GM19397 (cell line): ENCODE measurements around the gene PCDHGA5.
A peak's percentile ranks its signal among the peaks of the same experiment; 100 is the strongest.
"Not testable (repeated sequence)": the region's sequence is repeated elsewhere in the genome, so short reads cannot be mapped to it uniquely, and the experiment has no call there.

Experiments used
- ATAC-seq: cut with Tn5 transposase; IDR thresholded peaks from one replicate; pipeline ENCODE4 v1.9.1; 2021; ENCODE audit warnings: mild to moderate bottlenecking, moderate library complexity; ENCODE audit not compliant: unreplicated experiment

The PCDHGA5 gene

GRCh38 chr5:141384471-141385267 is 20.7 kb downstream of the PCDHGA5 start:
- ATAC-seq = no peak

- ATAC-seq = peak; percentile 94
Measured at GRCh38 chr5:141387557-141388311, 23.8 kb downstream of the PCDHGA5 start, which contains the start of gene PCDHGB4. PCDHGB4 (plus strand) TSS chr5:141387698; CDS start chr5:141387885, 187 bp downstream.

- no peak for ATAC-seq
Measured at GRCh38 chr5:141388661-141389060, 24.7 kb downstream of the PCDHGA5 start.

- no peak for ATAC-seq
Measured at GRCh38 chr5:141389153-141390042, 25.4 kb downstream of the PCDHGA5 start.

GRCh38 chr5:141392429-141393198 is 28.7 kb downstream of the PCDHGA5 start, which contains the start of gene PCDHGA8:
PCDHGA8 (plus strand) TSS chr5:141392633; CDS start chr5:141392814, 181 bp downstream.
- no peak for ATAC-seq

GRCh38 chr5:141393267-141393666 is 29.3 kb downstream of the PCDHGA5 start:
- ATAC-seq = no peak

GRCh38 chr5:141394401-141395187 is 30.6 kb downstream of the PCDHGA5 start:
- ATAC-seq = not testable (repeated sequence)

- peak; percentile 96 for ATAC-seq
Measured at GRCh38 chr5:141397756-141398551, 34.0 kb downstream of the PCDHGA5 start, which contains the start of gene PCDHGB5. PCDHGB5 (plus strand) TSS chr5:141397947; CDS start chr5:141398128, 181 bp downstream.

GRCh38 chr5:141398608-141399007 is 34.6 kb downstream of the PCDHGA5 start:
- no peak for ATAC-seq

GRCh38 chr5:141399555-141400258 is 35.7 kb downstream of the PCDHGA5 start:
- ATAC-seq = no peak

GRCh38 chr5:141402553-141403243 is 38.7 kb downstream of the PCDHGA5 start, which contains the start of gene PCDHGA9:
PCDHGA9 (plus strand) TSS chr5:141402778; CDS start chr5:141402953, 175 bp downstream.
- no peak for ATAC-seq

GRCh38 chr5:141403387-141403786 is 39.4 kb downstream of the PCDHGA5 start:
- ATAC-seq = no peak

- ATAC-seq = not testable (repeated sequence)
Measured at GRCh38 chr5:141407790-141408505, 44.0 kb downstream of the PCDHGA5 start, which contains the start of gene PCDHGB6. PCDHGB6 (plus strand) TSS chr5:141408021; CDS start chr5:141408203, 182 bp downstream.

GRCh38 chr5:141409598-141410306 is 45.8 kb downstream of the PCDHGA5 start:
- no peak for ATAC-seq

- ATAC-seq = no peak
Measured at GRCh38 chr5:141411575-141411974, 47.6 kb downstream of the PCDHGA5 start.
